ENCODE data around the gene TNFRSF11A.

TNFRSF11A gene

GRCh38 chr18:62282188-62282629 lies 42.9 kb upstream of the TNFRSF11A start:
- TF ChIP-seq CREB1 (IDR thresholded peaks at IDR 0.05; ENCODE audit: low read depth) (no peak), USF1 (IDR thresholded peaks at IDR 0.05) (no peak), FOXM1 (IDR thresholded peaks at IDR 0.05; ENCODE audit: borderline replicate concordance, low read depth) (no peak)

- no peak for TF ChIP-seq USF1 (IDR thresholded peaks at IDR 0.05)
- no peak for TF ChIP-seq EGR1 (IDR thresholded peaks at IDR 0.05)
- TF ChIP-seq NFIC (IDR thresholded peaks at IDR 0.05) = no peak
- TF ChIP-seq CREB1 (IDR thresholded peaks at IDR 0.05; ENCODE audit: low read depth) = no peak
- no peak for TF ChIP-seq TEAD4 (IDR thresholded peaks at IDR 0.05)
- no peak for TF ChIP-seq FOXM1 (IDR thresholded peaks at IDR 0.05; ENCODE audit: borderline replicate concordance, low read depth)
- TF ChIP-seq REST (IDR thresholded peaks at IDR 0.05; ENCODE audit: low read depth) = no peak
- no peak for TF ChIP-seq TCF12 (IDR thresholded peaks at IDR 0.05; ENCODE audit: low read depth)
- no peak for TF ChIP-seq CEBPB (IDR thresholded peaks at IDR 0.05)
- no peak for TF ChIP-seq EP300 (IDR thresholded peaks at IDR 0.05; ENCODE audit: borderline replicate concordance)
- no peak for TF ChIP-seq YY1 (IDR thresholded peaks at IDR 0.05; ENCODE audit: low read depth)
Measured at GRCh38 chr18:62284637-62285036, 40.5 kb upstream of the TNFRSF11A start.

GRCh38 chr18:62285281-62285680 lies 39.8 kb upstream of the TNFRSF11A start:
- TF ChIP-seq EP300 (IDR thresholded peaks at IDR 0.05; ENCODE audit: borderline replicate concordance) (no peak), YY1 (IDR thresholded peaks at IDR 0.05; ENCODE audit: low read depth) (no peak), REST (IDR thresholded peaks at IDR 0.05; ENCODE audit: low read depth) (no peak), TEAD4 (IDR thresholded peaks at IDR 0.05) (no peak), TCF12 (IDR thresholded peaks at IDR 0.05; ENCODE audit: low read depth) (no peak)

- no peak for TF ChIP-seq EGR1 (IDR thresholded peaks at IDR 0.05)
- TF ChIP-seq MAX (IDR thresholded peaks at IDR 0.05) = no peak
- TF ChIP-seq EP300 (IDR thresholded peaks at IDR 0.05; ENCODE audit: borderline replicate concordance) = no peak
- no peak for TF ChIP-seq TEAD4 (IDR thresholded peaks at IDR 0.05)
- TF ChIP-seq TAF1 (IDR thresholded peaks at IDR 0.05; ENCODE audit: low read depth) = no peak
- TF ChIP-seq YY1 (IDR thresholded peaks at IDR 0.05; ENCODE audit: low read depth) = no peak
- TF ChIP-seq REST (IDR thresholded peaks at IDR 0.05; ENCODE audit: low read depth) = no peak
- no peak for TF ChIP-seq CREB1 (IDR thresholded peaks at IDR 0.05; ENCODE audit: low read depth)
- TF ChIP-seq RAD21 (IDR thresholded peaks at IDR 0.05; ENCODE audit: low read depth) = no peak
- no peak for TF ChIP-seq FOXM1 (IDR thresholded peaks at IDR 0.05; ENCODE audit: borderline replicate concordance, low read depth)
- TF ChIP-seq ZBTB7A (IDR thresholded peaks at IDR 0.05; ENCODE audit: low read depth) = no peak
- no peak for TF ChIP-seq CEBPB (IDR thresholded peaks at IDR 0.05)
- no peak for TF ChIP-seq USF1 (IDR thresholded peaks at IDR 0.05)
- TF ChIP-seq NFIC (IDR thresholded peaks at IDR 0.05) = no peak
- TF ChIP-seq TCF12 (IDR thresholded peaks at IDR 0.05; ENCODE audit: low read depth) = no peak
Measured at GRCh38 chr18:62287781-62288664, 37.1 kb upstream of the TNFRSF11A start.

Measured in Ishikawa (cell line).